Activated T-helper 2 cell treated with anti-CD3 and anti-CD28 coated beads, Interferon-gamma antibody, Interleukin-2, Interleukin-4, amounts not matched to agents 10 μg/mL and 5 μg/mL and 100 μg/mL, durations not matched to agents 14 hours and 24 hours and 36 hours (primary cell): ENCODE results near the gene RGS18. TPM values are rescaled to one million over a fixed set of nuclear protein-coding genes. Genes with fewer than 3 reads are reported as not detected.
"Not testable (repeated sequence)": the region's sequence is repeated elsewhere in the genome, so short reads cannot be mapped to it uniquely, and the experiment has no call there.

ENCODE experiments used
- DNase-seq: peaks from one replicate; pipeline ENCODE4 v3.0.0; 2021; ENCODE audit warnings: low spot score
- H3K27ac Mint-ChIP-seq: one replicate; pipeline ENCODE4 v1.8.0; 2021; ENCODE audit warnings: mixed read lengths
- H3K27me3 Mint-ChIP-seq: one replicate; pipeline ENCODE4 v1.8.0; 2021; ENCODE audit warnings: low read depth, mixed read lengths
- H3K36me3 Mint-ChIP-seq: one replicate; pipeline ENCODE4 v1.8.0; 2021; ENCODE audit warnings: low read depth, mixed read lengths
- H3K4me1 Mint-ChIP-seq: one replicate; pipeline ENCODE4 v1.8.0; 2021; ENCODE audit warnings: low read depth, mixed read lengths
- H3K4me3 Mint-ChIP-seq: one replicate; pipeline ENCODE4 v1.8.0; 2021; ENCODE audit warnings: low read depth, mild to moderate bottlenecking, moderate library complexity, mixed read lengths
- H3K9me3 Mint-ChIP-seq: one replicate; pipeline ENCODE4 v1.8.0; 2021; ENCODE audit warnings: mixed read lengths
- intact Hi-C: fragments of 100-400 bp; cut with micrococcal nuclease; formaldehyde crosslinking; loops from one replicate; pipeline ENCODE4 v1.15.1; 2023
- total RNA-seq: library from RNA; stranded (reverse); gene quantifications from 2 replicates; pipeline ENCODE4 v1.2.3, GENCODE V29; 2022

The RGS18 gene, protein sequence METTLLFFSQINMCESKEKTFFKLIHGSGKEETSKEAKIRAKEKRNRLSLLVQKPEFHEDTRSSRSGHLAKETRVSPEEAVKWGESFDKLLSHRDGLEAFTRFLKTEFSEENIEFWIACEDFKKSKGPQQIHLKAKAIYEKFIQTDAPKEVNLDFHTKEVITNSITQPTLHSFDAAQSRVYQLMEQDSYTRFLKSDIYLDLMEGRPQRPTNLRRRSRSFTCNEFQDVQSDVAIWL
- not detected in 2 replicates for total RNA-seq

DNA sequence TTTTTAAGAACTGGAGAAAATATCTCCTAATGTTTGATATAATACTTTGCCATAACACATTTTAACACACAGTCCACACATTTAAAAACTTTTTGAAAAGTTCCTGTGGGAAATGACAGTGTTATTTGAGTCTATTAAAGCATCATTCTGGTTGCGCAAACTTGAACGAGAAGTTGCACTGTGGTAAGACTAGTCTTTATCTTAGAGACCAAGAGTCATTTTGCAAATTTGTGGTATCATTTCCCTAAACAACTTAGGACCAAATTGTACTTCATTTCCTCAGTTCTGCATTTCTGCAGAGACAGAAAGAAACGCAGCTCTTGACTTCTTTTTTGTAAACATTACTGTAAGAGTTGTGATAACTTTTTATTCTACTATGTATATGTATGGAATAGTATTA is at the start of gene RGS18:
TSS of gene RGS18 (plus strand) at position 282 of the 400 bp plus-strand sequence. CDS start 176 bp downstream, outside the sequence.
- no peak for DNase-seq
- Mint-ChIP-seq H3K27ac (no peak within 1 kb of the TSS), H3K4me1 (peaks cover 6% of the 10 kb centered on the region)

DNA sequence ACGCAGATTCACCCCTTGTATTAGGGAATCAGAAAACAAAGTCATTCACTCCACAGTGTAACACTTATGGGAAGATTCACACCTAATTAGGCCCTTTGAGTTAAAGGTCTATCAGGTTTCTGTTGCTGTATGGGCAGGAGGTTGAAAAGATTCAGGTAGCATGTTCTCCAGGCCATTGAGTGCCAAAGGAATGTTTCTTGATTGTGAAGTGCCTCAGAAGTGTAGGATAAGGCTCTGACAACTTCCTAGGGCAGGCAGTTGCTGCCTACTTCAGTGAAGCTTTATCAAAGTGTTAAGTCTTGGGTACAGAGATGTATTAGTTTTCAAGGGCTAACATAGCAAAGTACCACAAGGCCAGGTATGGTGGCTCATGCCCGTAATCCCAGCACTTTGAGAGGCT is 48.7 kb upstream of the RGS18 start:
- no peaks in the 10 kb centered on the region for H3K4me1 Mint-ChIP-seq
- H3K36me3 Mint-ChIP-seq = no peaks in the 10 kb centered on the region
- no peak overlapping the region for H3K4me3 Mint-ChIP-seq
- intact Hi-C loops = no loop called here
- no peaks in the 10 kb centered on the region for H3K27me3 Mint-ChIP-seq
- no peaks in the 10 kb centered on the region for H3K9me3 Mint-ChIP-seq
- no peak overlapping the region for H3K27ac Mint-ChIP-seq
- no peak for DNase-seq

More for the DNA sequence above, at the start of gene RGS18:
- H3K9me3 Mint-ChIP-seq = no peaks in the 10 kb centered on the region
- no peaks in the 10 kb centered on the region for H3K36me3 Mint-ChIP-seq
- H3K27me3 Mint-ChIP-seq = no peaks in the 10 kb centered on the region
- no peak within 1 kb of the TSS for H3K4me3 Mint-ChIP-seq
- intact Hi-C loops = no loop called here

DNA sequence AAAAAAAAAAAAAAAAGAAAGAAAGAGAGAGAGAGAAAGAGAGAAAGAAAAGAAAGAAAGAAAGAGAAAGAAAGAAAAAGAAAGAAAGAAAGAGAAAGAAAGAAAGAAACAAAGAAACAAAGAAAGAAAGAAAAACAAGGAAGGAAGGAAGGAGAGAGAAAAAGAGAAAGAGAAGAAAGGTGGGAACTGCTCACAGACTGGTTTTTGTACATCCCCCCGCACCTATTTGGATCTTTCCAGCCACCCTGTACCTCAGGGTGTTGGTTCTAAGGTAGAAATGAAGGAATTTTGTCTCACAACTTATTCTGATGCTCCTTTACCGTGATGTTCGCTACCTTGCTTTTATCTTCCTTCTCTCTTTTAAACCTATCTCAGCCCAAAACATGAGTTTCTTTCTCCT is 43.3 kb upstream of the RGS18 start:
- intact Hi-C loops = no loop called here
- DNase-seq = no peak
- Mint-ChIP-seq H3K36me3 (no peaks in the 10 kb centered on the region), H3K4me3 (no peak overlapping the region), H3K27ac (no peak overlapping the region), H3K27me3 (no peaks in the 10 kb centered on the region), H3K4me1 (no peaks in the 10 kb centered on the region), H3K9me3 (no peaks in the 10 kb centered on the region)

DNA sequence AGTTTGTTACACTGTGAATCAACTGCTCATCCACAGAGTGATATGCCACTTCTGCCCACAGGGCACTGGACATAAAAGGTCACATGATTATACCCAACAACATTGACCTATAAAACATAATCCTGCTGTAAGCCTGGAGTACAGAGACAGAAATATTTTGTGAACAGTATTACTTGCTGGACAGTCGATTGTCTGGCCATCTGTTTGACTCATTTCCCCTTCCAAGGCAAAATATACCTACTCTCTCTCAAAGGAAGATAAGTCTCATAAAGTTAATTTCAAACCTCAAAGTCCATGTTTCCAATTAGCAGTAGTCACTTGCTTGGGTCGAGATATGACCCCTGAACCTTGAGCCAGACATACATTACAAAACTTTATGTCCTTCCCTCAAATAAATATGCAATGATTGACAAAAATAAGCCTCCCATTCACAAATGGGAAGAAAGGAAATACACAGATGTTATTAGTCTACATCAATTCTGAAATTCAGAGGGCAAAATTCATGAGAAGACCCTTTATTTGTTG is 39.3 kb upstream of the RGS18 start:
- no peak for DNase-seq
- no peak overlapping the region for H3K4me3 Mint-ChIP-seq
- no peaks in the 10 kb centered on the region for H3K36me3 Mint-ChIP-seq
- H3K9me3 Mint-ChIP-seq = no peaks in the 10 kb centered on the region
- H3K27me3 Mint-ChIP-seq = no peaks in the 10 kb centered on the region
- no peak overlapping the region for H3K27ac Mint-ChIP-seq
- intact Hi-C loops = no loop called here
- H3K4me1 Mint-ChIP-seq = no peaks in the 10 kb centered on the region

DNA sequence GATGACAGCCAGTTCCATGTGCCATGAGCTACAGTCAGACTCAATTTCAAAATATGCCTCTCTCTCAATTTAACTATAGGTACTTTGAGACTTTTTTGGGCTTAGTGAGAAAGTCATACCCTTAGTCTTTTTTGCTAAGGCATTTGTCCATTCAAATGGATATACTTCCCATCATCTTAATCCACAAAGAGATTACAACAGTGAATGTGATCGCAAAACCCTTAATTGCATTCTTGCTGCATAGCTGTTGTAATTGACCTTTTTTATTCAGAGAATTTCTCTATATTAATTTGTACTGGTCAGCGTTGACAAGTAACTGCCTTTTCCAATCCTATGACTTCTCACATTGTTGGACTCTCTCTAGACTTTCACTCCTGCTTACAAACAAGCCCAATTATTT is 38.6 kb upstream of the RGS18 start:
- intact Hi-C loops = no loop called here
- H3K27me3 Mint-ChIP-seq = no peaks in the 10 kb centered on the region
- no peak overlapping the region for H3K27ac Mint-ChIP-seq
- no peak for DNase-seq
- H3K4me3 Mint-ChIP-seq = no peak overlapping the region
- no peaks in the 10 kb centered on the region for H3K4me1 Mint-ChIP-seq
- H3K36me3 Mint-ChIP-seq = no peaks in the 10 kb centered on the region
- no peaks in the 10 kb centered on the region for H3K9me3 Mint-ChIP-seq

DNA sequence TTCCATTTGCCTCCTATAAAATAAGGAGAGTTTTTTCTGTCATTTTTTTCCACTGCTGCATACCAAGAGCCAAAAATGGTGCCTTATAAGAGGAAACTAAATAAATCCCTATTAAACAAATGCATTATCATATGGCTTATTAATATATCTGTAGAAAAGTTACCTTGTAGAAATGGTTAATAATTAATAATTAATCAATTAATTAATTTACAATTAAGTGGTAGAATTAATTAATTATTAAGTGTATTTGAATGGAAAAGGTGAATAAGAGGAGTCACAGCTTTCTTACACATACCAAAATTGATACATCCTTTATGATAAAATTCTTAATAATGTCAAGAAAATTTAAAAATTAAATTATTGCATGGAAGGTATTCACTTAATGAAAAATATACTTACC is 35.6 kb upstream of the RGS18 start:
- intact Hi-C loops = no loop called here
- H3K36me3 Mint-ChIP-seq = no peaks in the 10 kb centered on the region
- H3K4me3 Mint-ChIP-seq = no peak overlapping the region
- no peaks in the 10 kb centered on the region for H3K4me1 Mint-ChIP-seq
- no peak overlapping the region for H3K27ac Mint-ChIP-seq
- no peaks in the 10 kb centered on the region for H3K27me3 Mint-ChIP-seq
- H3K9me3 Mint-ChIP-seq = no peaks in the 10 kb centered on the region
- no peak for DNase-seq

DNA sequence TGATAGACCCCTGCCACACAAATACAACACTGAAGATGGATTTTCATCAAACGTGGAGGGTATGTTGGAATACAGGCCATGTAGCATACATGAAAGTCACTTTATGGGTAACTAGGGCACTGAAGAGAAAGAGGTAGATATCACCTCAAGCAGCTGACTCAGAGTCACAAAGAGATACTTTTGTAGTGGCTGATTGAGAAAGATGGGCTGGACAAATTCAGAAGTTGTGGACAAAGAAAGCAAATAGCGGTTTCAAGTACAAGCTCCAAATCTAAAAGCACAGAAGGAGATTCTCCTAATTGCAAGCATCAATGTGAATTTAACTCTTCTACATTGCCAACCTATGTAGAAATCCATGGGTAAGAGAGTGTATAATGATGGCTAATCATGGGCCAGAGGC is 35.0 kb upstream of the RGS18 start:
- no peaks in the 10 kb centered on the region for H3K9me3 Mint-ChIP-seq
- intact Hi-C loops = no loop called here
- no peaks in the 10 kb centered on the region for H3K27me3 Mint-ChIP-seq
- no peak overlapping the region for H3K27ac Mint-ChIP-seq
- DNase-seq = no peak
- no peak overlapping the region for H3K4me3 Mint-ChIP-seq
- H3K4me1 Mint-ChIP-seq = no peaks in the 10 kb centered on the region
- H3K36me3 Mint-ChIP-seq = no peaks in the 10 kb centered on the region

DNA sequence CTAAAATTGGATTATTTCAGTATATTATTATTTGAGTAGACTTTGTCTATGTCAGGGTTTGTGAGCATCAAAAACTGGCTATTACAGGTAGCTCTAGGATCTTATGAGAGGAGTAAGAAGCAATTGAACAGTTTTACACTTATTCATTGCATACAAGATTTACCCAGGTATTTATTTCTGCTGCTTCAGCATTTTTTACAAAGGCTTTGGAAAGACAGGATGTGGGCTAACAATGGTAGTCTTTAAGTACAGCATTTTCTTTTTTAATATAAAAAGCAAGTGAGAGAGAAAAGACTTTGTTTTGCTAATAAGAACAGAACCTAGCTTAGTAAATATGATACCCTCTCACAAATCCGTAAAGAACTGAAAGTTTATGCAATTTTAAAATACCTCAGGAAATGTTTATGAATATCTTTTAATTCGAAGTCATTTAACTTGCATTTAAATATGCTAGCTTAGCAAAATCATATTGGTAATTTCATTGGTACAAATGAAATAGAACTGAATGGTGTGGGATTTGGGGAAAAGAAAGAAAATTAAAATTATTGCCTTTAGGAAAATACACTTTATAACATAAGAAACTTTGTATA is 32.1 kb upstream of the RGS18 start:
- Mint-ChIP-seq H3K4me3 (no peak overlapping the region), H3K36me3 (no peaks in the 10 kb centered on the region), H3K27ac (no peak overlapping the region), H3K9me3 (no peaks in the 10 kb centered on the region), H3K4me1 (no peaks in the 10 kb centered on the region), H3K27me3 (no peaks in the 10 kb centered on the region)
- intact Hi-C loops = no loop called here
- no peak for DNase-seq

DNA sequence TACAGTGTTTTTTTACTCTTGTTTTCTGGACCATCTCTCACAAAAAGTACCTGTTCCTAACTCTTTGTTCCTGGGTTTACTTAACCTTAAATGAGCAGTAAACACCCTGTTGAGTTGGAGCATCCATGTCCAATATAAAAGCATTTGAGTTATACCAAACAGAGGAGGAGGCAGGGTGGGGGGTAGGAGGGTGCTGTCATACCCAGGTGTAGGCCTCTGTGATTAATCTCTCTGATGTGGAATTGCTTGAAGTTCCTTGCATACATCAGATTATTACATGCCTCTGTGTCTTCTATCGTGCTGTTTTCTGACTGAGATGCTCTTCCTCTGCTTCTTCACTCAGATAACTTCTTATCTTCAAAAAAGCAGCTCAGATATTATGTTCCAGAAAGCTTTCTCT is 28.1 kb upstream of the RGS18 start:
- intact Hi-C loops = no loop called here

DNA sequence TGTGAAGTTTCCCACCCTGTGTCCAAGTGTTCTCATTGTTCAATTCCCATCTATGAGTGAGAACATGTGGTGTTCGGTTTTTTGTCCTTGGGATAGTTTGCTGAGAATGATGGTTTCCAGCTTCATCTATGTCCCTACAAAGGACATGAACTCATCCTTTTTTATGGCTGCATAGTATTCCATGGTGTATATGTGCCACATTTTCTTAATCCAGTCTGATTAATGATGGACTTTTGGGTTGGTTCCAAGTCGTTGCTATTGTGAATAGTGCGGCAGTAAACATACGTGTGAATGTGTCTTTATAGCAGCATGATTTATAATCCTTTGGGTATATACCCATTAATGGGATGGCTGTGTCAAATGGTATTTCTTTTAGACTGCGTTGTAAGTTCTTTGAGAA is 27.4 kb upstream of the RGS18 start:
- DNase-seq, H3K4me1 Mint-ChIP-seq, H3K9me3 Mint-ChIP-seq, H3K27ac Mint-ChIP-seq, H3K4me3 Mint-ChIP-seq, intact Hi-C loops, H3K36me3 Mint-ChIP-seq, H3K27me3 Mint-ChIP-seq: not testable (repeated sequence)

More for the DNA sequence above, 28.1 kb upstream of the RGS18 start:
- Mint-ChIP-seq H3K27me3 (no peaks in the 10 kb centered on the region), H3K36me3 (no peaks in the 10 kb centered on the region), H3K4me1 (no peaks in the 10 kb centered on the region), H3K27ac (no peak overlapping the region), H3K9me3 (peaks cover 4% of the 10 kb centered on the region), H3K4me3 (no peak overlapping the region)
- DNase-seq = no peak

DNA sequence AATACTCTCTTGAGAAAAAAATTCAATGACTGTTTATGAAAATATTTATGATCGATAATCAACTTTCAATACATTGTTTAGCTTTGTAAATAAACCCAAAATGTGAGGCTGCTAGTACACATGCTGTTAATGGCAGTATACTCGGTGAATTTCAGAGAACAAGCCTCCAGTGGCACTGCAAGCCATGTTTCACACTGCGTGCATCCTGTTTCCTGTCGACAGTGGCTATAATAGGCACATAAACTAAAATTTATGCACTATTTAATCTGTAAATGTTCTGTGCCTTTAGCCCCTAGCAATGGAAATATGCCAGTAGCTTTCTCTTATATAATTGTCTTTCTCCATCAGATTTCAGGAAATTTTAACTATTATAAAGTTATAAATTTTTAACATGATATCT is 26.3 kb upstream of the RGS18 start:
- DNase-seq = no peak

DNA sequence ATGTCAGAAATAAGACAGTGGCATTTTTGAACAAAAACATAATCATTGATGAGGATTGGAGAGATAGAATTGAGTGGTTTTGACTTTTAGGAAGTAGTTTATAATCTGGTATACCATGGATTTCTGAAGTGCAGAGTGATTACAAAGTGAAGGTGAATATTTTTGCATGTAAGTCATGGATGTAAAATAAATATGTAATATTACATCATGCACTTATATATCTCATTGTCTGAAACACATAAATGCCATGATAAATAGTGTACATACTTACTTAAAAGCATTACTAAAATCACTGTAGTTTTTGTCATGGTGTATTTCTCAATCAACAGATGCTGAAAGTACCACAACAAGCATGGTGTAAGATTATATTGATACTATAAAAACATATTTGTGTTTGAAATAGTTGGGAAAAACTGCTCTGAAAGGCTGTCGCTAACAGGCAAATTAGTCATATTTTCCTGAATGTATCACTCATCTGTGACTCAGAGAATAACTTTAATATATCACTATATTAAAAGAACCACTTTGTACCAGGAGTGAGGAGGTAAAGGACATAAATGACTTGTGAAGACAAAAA is 24.8 kb upstream of the RGS18 start:
- no peaks in the 10 kb centered on the region for H3K27me3 Mint-ChIP-seq
- H3K4me3 Mint-ChIP-seq = no peak overlapping the region
- DNase-seq = no peak
- peaks cover 4% of the 10 kb centered on the region for H3K9me3 Mint-ChIP-seq
- H3K4me1 Mint-ChIP-seq = no peaks in the 10 kb centered on the region
- no peak overlapping the region for H3K27ac Mint-ChIP-seq
- no peaks in the 10 kb centered on the region for H3K36me3 Mint-ChIP-seq
- intact Hi-C loops = no loop called here

More for the DNA sequence above, 26.3 kb upstream of the RGS18 start:
- Mint-ChIP-seq H3K9me3 (peaks cover 4% of the 10 kb centered on the region), H3K36me3 (no peaks in the 10 kb centered on the region), H3K27ac (no peak overlapping the region), H3K27me3 (no peaks in the 10 kb centered on the region), H3K4me3 (no peak overlapping the region), H3K4me1 (no peaks in the 10 kb centered on the region)
- intact Hi-C loops = no loop called here

DNA sequence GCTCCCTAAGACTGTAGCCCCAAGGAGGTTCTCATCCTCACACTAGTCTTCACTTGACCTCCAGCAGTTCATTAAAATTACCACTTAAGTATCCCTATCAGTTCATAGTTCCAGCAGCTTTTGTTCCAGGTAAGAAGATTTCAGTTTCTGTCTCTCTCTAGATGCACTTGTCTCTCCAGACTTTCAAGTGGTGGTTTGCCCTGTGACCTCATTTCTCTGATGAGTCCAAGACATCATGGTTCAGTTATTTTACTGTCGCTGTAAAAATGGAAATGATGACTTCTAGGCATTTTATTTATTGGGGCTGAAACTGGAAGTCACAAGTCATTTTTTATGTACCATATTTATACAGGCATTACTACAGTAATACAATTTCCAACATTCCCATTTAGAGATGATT is 17.9 kb upstream of the RGS18 start:
- intact Hi-C loops = no loop called here
- no peaks in the 10 kb centered on the region for H3K27me3 Mint-ChIP-seq
- H3K4me1 Mint-ChIP-seq = no peaks in the 10 kb centered on the region
- H3K4me3 Mint-ChIP-seq = no peak overlapping the region
- no peak for DNase-seq
- H3K36me3 Mint-ChIP-seq = no peaks in the 10 kb centered on the region
- no peak overlapping the region for H3K27ac Mint-ChIP-seq
- no peaks in the 10 kb centered on the region for H3K9me3 Mint-ChIP-seq
